ENCODE data around the gene PPARG.

DNA sequence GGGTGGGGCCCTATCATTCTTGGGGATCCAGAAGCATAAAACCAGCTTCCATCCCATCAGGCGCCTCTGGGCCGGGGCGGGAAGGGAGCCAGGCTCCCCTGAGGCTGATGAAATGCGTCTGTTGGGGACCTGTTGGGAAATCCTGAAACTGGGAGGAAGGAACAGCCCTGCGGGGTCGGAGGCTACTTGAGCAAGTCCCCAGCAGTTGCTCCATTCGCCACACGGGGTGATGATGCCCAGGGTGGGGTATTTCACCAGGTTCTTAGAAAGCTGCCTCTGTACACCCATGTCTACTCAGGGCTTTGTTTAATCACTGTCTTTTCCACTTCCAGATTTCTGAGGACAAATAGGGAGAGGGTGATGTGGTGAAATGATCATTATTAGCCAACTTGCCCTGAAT lies 170.0 kb downstream of the PPARG start:
- TF ChIP-seq SUZ12 (IDR thresholded peaks at IDR 0.05; ENCODE audit: extremely low read depth, insufficient read depth, insufficient read length) (no peak), ZNF274 (IDR thresholded peaks at IDR 0.05; ENCODE audit: low read depth, low read length) (no peak), YY1 (IDR thresholded peaks at IDR 0.05; ENCODE audit: insufficient read depth, insufficient read length) (no peak)
